ENCODE results near the gene GUSB.

DNA sequence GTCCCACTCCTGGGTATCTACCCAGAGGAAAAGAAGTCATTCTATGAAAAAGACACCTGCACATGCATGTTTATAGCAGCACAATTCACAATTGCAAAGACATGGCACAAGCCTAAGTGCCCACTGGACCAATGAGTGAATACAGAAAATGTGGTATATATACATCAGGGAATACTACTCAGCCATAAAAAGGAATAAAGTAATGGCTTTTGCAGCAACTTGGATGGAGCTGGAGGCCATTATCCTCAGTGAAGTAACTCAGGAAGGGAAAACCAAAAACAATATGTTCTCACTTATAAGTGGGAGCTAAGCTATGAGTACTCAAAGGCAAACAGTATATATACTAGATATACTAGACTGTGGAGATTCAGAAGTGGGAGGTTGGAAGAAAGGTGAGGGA is 55.4 kb downstream of the GUSB start:
- TF ChIP-seq, protein P1, sequence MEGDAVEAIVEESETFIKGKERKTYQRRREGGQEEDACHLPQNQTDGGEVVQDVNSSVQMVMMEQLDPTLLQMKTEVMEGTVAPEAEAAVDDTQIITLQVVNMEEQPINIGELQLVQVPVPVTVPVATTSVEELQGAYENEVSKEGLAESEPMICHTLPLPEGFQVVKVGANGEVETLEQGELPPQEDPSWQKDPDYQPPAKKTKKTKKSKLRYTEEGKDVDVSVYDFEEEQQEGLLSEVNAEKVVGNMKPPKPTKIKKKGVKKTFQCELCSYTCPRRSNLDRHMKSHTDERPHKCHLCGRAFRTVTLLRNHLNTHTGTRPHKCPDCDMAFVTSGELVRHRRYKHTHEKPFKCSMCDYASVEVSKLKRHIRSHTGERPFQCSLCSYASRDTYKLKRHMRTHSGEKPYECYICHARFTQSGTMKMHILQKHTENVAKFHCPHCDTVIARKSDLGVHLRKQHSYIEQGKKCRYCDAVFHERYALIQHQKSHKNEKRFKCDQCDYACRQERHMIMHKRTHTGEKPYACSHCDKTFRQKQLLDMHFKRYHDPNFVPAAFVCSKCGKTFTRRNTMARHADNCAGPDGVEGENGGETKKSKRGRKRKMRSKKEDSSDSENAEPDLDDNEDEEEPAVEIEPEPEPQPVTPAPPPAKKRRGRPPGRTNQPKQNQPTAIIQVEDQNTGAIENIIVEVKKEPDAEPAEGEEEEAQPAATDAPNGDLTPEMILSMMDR (conservative IDR thresholded peaks at IDR 0.05; ENCODE audit: low read depth, low read length), result no peak
- TF ChIP-seq EZH2 (IDR thresholded peaks at IDR 0.05; ENCODE audit: borderline replicate concordance, low read depth, low read length, poor library complexity, severe bottlenecking), result no peak

All from A673 (cell line).